IMR-90 (cell line): ENCODE measurements around the gene PRELID3B. TPM values are rescaled to one million over a fixed set of nuclear protein-coding genes. Genes with fewer than 3 reads are reported as not detected.

Source experiments
- ATAC-seq: fragments of 200-7000 bp; cut with Tn5 transposase; 2 replicates; pipeline ENCODE4 v1.9.1; 2020; ENCODE audit warnings: low read depth, mild to moderate bottlenecking, moderate library complexity
- BruUV-seq: library from RNA; stranded (reverse); fragments of 400-500 nt; replicated peaks from 2 replicates; lab custom pipeline; 2021; lab: Mats Ljungman, UMichigan
- CTCF ChIA-PET: fragments of 300-600 bp; formaldehyde crosslinking; extraction: SDS; loops from one replicate; lab custom pipeline; 2021; ENCODE audit warnings: antibody characterized with exemption; lab: Yijun Ruan, JAX
- POLR2A ChIA-PET: fragments of 300-600 bp; sonication (Branson Sonifier 250); formaldehyde crosslinking; loops from one replicate; lab custom pipeline; 2022; ENCODE audit warnings: antibody characterized with exemption; ENCODE audit not compliant: unreplicated experiment; lab: Charles Lee
- DNase-seq: peaks from one replicate; pipeline ENCODE4 v3.0.0; 2013
- H2AFZ ChIP-seq: replicated peaks from 2 replicates; pipeline ENCODE3; 2013; ENCODE audit warnings: low read length, mild to moderate bottlenecking; ENCODE audit not compliant: poor library complexity
- H2AK5ac ChIP-seq: 2 replicates; pipeline ENCODE4 v1.6.1; 2013; ENCODE audit warnings: low read depth, low read length, inconsistent platforms
- H2AK9ac ChIP-seq: replicated peaks from 2 replicates; pipeline ENCODE3; 2013; ENCODE audit warnings: mild to moderate bottlenecking, low read depth, low read length, moderate library complexity; ENCODE audit not compliant: poor library complexity
- H2BK120ac ChIP-seq: 2 replicates; pipeline ENCODE4 v1.6.1; 2013; ENCODE audit warnings: low read depth, low read length, inconsistent platforms
- H2BK15ac ChIP-seq: 3 replicates; pipeline ENCODE4 v1.6.1; 2013; ENCODE audit warnings: low read depth, low read length, inconsistent platforms
- H2BK20ac ChIP-seq: 2 replicates; pipeline ENCODE4 v1.6.1; 2013; ENCODE audit warnings: low read depth, mild to moderate bottlenecking, inconsistent platforms, low read length, moderate library complexity
- H2BK5ac ChIP-seq: 2 replicates; pipeline ENCODE4 v1.6.1; 2013; ENCODE audit warnings: mild to moderate bottlenecking, low read depth, low read length, inconsistent platforms; ENCODE audit not compliant: poor library complexity, severe bottlenecking
- H3K14ac ChIP-seq: replicated peaks from 2 replicates; pipeline ENCODE4 v1.6.1; 2013; ENCODE audit warnings: low read depth, low read length, inconsistent platforms
- H3K18ac ChIP-seq: 2 replicates; pipeline ENCODE4 v1.6.1; 2013; ENCODE audit warnings: low read depth, low read length, control low read depth
- H3K23ac ChIP-seq: 2 replicates; pipeline ENCODE4 v1.6.1; 2013; ENCODE audit warnings: low read depth, low read length, inconsistent platforms
- H3K27ac ChIP-seq: 2 replicates; pipeline ENCODE4 v1.5.1; 2013; ENCODE audit warnings: mild to moderate bottlenecking, control low read depth, low read length; ENCODE audit not compliant: insufficient read depth
- H3K27me3 ChIP-seq: 2 replicates; pipeline ENCODE4 v1.6.1; 2013; ENCODE audit warnings: low read length; ENCODE audit not compliant: control insufficient read depth, insufficient read depth
- H3K36me3 ChIP-seq: 2 replicates; pipeline ENCODE4 v1.6.1; 2013; ENCODE audit warnings: low read length, mixed read lengths; ENCODE audit not compliant: control insufficient read depth, insufficient read depth
- H3K4ac ChIP-seq: 2 replicates; pipeline ENCODE4 v1.6.1; 2013; ENCODE audit warnings: low read depth, low read length, inconsistent platforms
- H3K4me1 ChIP-seq: 2 replicates; pipeline ENCODE4 v1.6.1; 2013; ENCODE audit warnings: low read length, mixed read lengths; ENCODE audit not compliant: control insufficient read depth, insufficient read depth
- H3K4me2 ChIP-seq: 2 replicates; pipeline ENCODE4 v1.6.1; 2013; ENCODE audit warnings: low read depth, mild to moderate bottlenecking, control low read depth, low read length, moderate library complexity
- H3K4me3 ChIP-seq: 2 replicates; pipeline ENCODE4 v1.5.1; 2013; ENCODE audit warnings: low read depth, mild to moderate bottlenecking, control low read depth, low read length, moderate library complexity; ENCODE audit not compliant: insufficient read depth
- H3K56ac ChIP-seq: 2 replicates; pipeline ENCODE4 v1.6.1; 2013; ENCODE audit warnings: low read length, inconsistent platforms; ENCODE audit not compliant: insufficient read depth; ENCODE audit errors: extremely low read depth
- H3K79me1 ChIP-seq, 2 experiments: 2 replicates each; pipeline ENCODE4 v1.6.1; 2013; ENCODE audit warnings: low read length in 2 of 2, inconsistent platforms in 1 of 2, low read depth in 1 of 2
- H3K9ac ChIP-seq: 2 replicates; pipeline ENCODE4 v1.6.1; 2013; ENCODE audit warnings: low read depth, low read length, control low read depth
- H3K9me1 ChIP-seq: 2 replicates; pipeline ENCODE4 v1.6.1; 2013; ENCODE audit warnings: low read length, inconsistent platforms; ENCODE audit not compliant: insufficient read depth
- H3K9me3 ChIP-seq: 2 replicates; pipeline ENCODE4 v1.6.1; 2013; ENCODE audit warnings: low read length; ENCODE audit not compliant: control insufficient read depth, insufficient read depth
- H4K20me1 ChIP-seq: 2 replicates; pipeline ENCODE4 v1.6.1; 2013; ENCODE audit warnings: low read length, inconsistent platforms; ENCODE audit not compliant: insufficient read depth
- H4K5ac ChIP-seq: 2 replicates; pipeline ENCODE4 v1.6.1; 2013; ENCODE audit warnings: mild to moderate bottlenecking, low read depth, low read length, control low read depth
- H4K8ac ChIP-seq, 2 experiments: 2 replicates each; pipeline ENCODE4 v1.6.1; 2013; ENCODE audit warnings: low read depth in 2 of 2, low read length in 2 of 2, control low read depth in 1 of 2, inconsistent platforms in 1 of 2
- H4K91ac ChIP-seq: 2 replicates; pipeline ENCODE4 v1.6.1; 2013; ENCODE audit warnings: low read depth, low read length, inconsistent platforms; ENCODE audit not compliant: insufficient read depth
- BHLHE40 ChIP-seq: fragments of 150-350 bp; IDR thresholded peaks from 2 replicates; pipeline ENCODE4 v1.6.1; 2016; ENCODE audit warnings: mild to moderate bottlenecking, low read depth, low read length
- CEBPB ChIP-seq: IDR thresholded peaks from 2 replicates; pipeline ENCODE4 v1.6.1; 2012; ENCODE audit warnings: low read depth, low read length, improper control_type of control experiment
- CHD1 ChIP-seq: IDR thresholded peaks from 2 replicates; pipeline ENCODE4 v1.6.1; 2012; ENCODE audit warnings: low read depth, low read length, improper control_type of control experiment
- ELK1 ChIP-seq: fragments of 150-350 bp; IDR thresholded peaks from 2 replicates; pipeline ENCODE4 v1.6.1; 2016; ENCODE audit warnings: low read depth, mild to moderate bottlenecking, low read length, moderate library complexity, borderline replicate concordance
- FOS ChIP-seq: fragments of 150-350 bp; IDR thresholded peaks from 2 replicates; pipeline ENCODE4 v1.6.1; 2016; ENCODE audit warnings: low read depth, low read length
- MAFK ChIP-seq: IDR thresholded peaks from 2 replicates; pipeline ENCODE4 v1.6.1; 2012; ENCODE audit warnings: low read depth, low read length, improper control_type of control experiment
- MAZ ChIP-seq: IDR thresholded peaks from 2 replicates; pipeline ENCODE4 v1.6.1; 2012; ENCODE audit warnings: low read depth, mild to moderate bottlenecking, low read length, improper control_type of control experiment, moderate library complexity, borderline replicate concordance
- MXI1 ChIP-seq: IDR thresholded peaks from 2 replicates; pipeline ENCODE4 v1.6.1; 2012; ENCODE audit warnings: low read depth, mild to moderate bottlenecking, low read length, moderate library complexity, borderline replicate concordance
- NFE2L2 ChIP-seq: fragments of 150-350 bp; IDR thresholded peaks from 2 replicates; pipeline ENCODE4 v1.6.1; 2016; ENCODE audit warnings: low read depth, mild to moderate bottlenecking, low read length
- POLR2A ChIP-seq: IDR thresholded peaks from 2 replicates; pipeline ENCODE4 v1.6.1; 2012; ENCODE audit warnings: mild to moderate bottlenecking, low read depth, low read length
- RAD21 ChIP-seq: IDR thresholded peaks from 2 replicates; pipeline ENCODE4 v1.6.1; 2012; ENCODE audit warnings: low read length, improper control_type of control experiment
- RCOR1 ChIP-seq: IDR thresholded peaks from 2 replicates; pipeline ENCODE4 v1.6.1; 2012; ENCODE audit warnings: mild to moderate bottlenecking, low read length, improper control_type of control experiment; ENCODE audit not compliant: insufficient replicate concordance
- RFX5 ChIP-seq: IDR thresholded peaks from 2 replicates; pipeline ENCODE4 v1.8.0; 2012; ENCODE audit warnings: low read depth, mild to moderate bottlenecking, low read length, moderate library complexity
- SMC3 ChIP-seq: fragments of 150-350 bp; IDR thresholded peaks from 2 replicates; pipeline ENCODE4 v1.6.1; 2016; ENCODE audit warnings: low read depth, mild to moderate bottlenecking, antibody characterized with exemption, low read length, moderate library complexity
- WGBS, 2 experiments: methylation state at CpG; one replicate each; pipeline versions ENCODE4 v1.1.5 to v1.1.7; 2013; ENCODE audit warnings: missing lambda C conversion rate in 2 of 2; ENCODE audit not compliant: insufficient read length in 1 of 2; ENCODE audit errors: extremely low coverage in 2 of 2; 5-methylcytosine and 5-hydroxymethylcytosine counted together
- dilution Hi-C: fragments of 300-500 bp; cut with HindIII; formaldehyde crosslinking; loops from one replicate; pipeline ENCODE4 v1.14.3; 2018; ENCODE audit warnings: low sequenced_read_pairs; ENCODE audit not compliant: unreplicated experiment
- in situ Hi-C: fragments of 300-500 bp; cut with MboI; formaldehyde crosslinking; loops from 3 replicates; pipeline ENCODE4 v1.14.3; 2019; ENCODE audit warnings: low sequenced_read_pairs, inconsistent platforms, mixed read lengths
- intact Hi-C: fragments of 100-400 bp; cut with micrococcal nuclease; formaldehyde crosslinking; loops from 2 replicates; pipeline ENCODE4 v1.10.0; 2022
- polyA plus RNA-seq, 3 experiments: library from polyadenylated mRNA; depleted of rRNA; stranded (reverse); fragments of >200 nt; gene quantifications; 2 replicates each; pipeline ENCODE4 v1.2.3, GENCODE V29; 2012; ENCODE audit warnings: low replicate concordance in 1 of 3
- total RNA-seq: library from RNA; depleted of rRNA; stranded (reverse); fragments of >200 nt; gene quantifications from 2 replicates; pipeline ENCODE4 v1.2.3, GENCODE V29; 2012
- TF ChIP-seq, protein P1 (sequence below): fragments of 150-350 bp; IDR thresholded peaks from 2 replicates; pipeline ENCODE4 v1.6.1; 2017; ENCODE audit warnings: mild to moderate bottlenecking, antibody characterized with exemption, low read length, low read depth
- TF ChIP-seq, protein P2 (sequence below): conservative IDR thresholded peaks from 2 replicates; pipeline ENCODE4 v1.5.1; 2012; ENCODE audit warnings: mild to moderate bottlenecking, low read depth, low read length, improper control_type of control experiment

The PRELID3B gene
- total and polyA plus RNA-seq, 2 of the 4 experiments (the other 2 are of a cell fraction) = 24.8 to 41.9 TPM

- H3K36me3 ChIP-seq = peaks cover 16% of the 10 kb centered on the region
- POLR2A ChIA-PET = no interaction called here
Observed at GRCh38 chr20:59040667-59041066, 1.9 kb downstream of the PRELID3B start.

More at GRCh38 chr20:59040667-59041066, 1.9 kb downstream of the PRELID3B start:
- Histone ChIP-seq H4K8ac (no peak overlapping the region), H2AFZ (no peak overlapping the region), H3K27ac (no peak overlapping the region), H3K4ac (no peak overlapping the region), H2AK5ac (no peak overlapping the region), H2BK20ac (no peak overlapping the region), H2AK9ac (no peak overlapping the region), H4K5ac (no peak overlapping the region), H3K4me2 (no peak overlapping the region), H3K27me3 (no peaks in the 10 kb centered on the region), H3K18ac (no peak overlapping the region), H3K23ac (no peak overlapping the region), H3K4me3 (no peak overlapping the region), H2BK15ac (no peak overlapping the region), H3K14ac (no peak overlapping the region), H4K20me1 (peaks cover 9% of the 10 kb centered on the region; the same call in 1 of the 2 replicates), H2BK5ac (no peak overlapping the region), H3K9me1 (peaks cover 9% of the 10 kb centered on the region; the same call in 1 of the 2 replicates), H4K91ac (no peak overlapping the region), H3K9me3 (no peaks in the 10 kb centered on the region), H3K4me1 (peaks cover 8% of the 10 kb centered on the region), H3K79me1 (peaks cover 36 to 52% of the 10 kb centered on the region in 2 experiments), H3K56ac (no peak overlapping the region), H3K9ac (no peak overlapping the region; the same call in 1 of the 2 replicates), H2BK120ac (no peak overlapping the region)
- TF ChIP-seq CEBPB (no peak), RAD21 (no peak), ELK1 (no peak), MAFK (no peak), CHD1 (no peak), POLR2A (no peak), BHLHE40 (no peak), SMC3 (no peak), RFX5 (no peak), RCOR1 (no peak), FOS (no peak), MXI1 (no peak), MAZ (no peak), NFE2L2 (no peak)
- TF ChIP-seq, protein P1, sequence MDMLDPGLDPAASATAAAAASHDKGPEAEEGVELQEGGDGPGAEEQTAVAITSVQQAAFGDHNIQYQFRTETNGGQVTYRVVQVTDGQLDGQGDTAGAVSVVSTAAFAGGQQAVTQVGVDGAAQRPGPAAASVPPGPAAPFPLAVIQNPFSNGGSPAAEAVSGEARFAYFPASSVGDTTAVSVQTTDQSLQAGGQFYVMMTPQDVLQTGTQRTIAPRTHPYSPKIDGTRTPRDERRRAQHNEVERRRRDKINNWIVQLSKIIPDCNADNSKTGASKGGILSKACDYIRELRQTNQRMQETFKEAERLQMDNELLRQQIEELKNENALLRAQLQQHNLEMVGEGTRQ = no peak
- TF ChIP-seq, protein P2, sequence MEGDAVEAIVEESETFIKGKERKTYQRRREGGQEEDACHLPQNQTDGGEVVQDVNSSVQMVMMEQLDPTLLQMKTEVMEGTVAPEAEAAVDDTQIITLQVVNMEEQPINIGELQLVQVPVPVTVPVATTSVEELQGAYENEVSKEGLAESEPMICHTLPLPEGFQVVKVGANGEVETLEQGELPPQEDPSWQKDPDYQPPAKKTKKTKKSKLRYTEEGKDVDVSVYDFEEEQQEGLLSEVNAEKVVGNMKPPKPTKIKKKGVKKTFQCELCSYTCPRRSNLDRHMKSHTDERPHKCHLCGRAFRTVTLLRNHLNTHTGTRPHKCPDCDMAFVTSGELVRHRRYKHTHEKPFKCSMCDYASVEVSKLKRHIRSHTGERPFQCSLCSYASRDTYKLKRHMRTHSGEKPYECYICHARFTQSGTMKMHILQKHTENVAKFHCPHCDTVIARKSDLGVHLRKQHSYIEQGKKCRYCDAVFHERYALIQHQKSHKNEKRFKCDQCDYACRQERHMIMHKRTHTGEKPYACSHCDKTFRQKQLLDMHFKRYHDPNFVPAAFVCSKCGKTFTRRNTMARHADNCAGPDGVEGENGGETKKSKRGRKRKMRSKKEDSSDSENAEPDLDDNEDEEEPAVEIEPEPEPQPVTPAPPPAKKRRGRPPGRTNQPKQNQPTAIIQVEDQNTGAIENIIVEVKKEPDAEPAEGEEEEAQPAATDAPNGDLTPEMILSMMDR = no peak
- WGBS, 2 experiments = 57% methylated on average over 1 of the region's 5 CpGs; no CpG with 5 or more reads in 1 of the 2 experiments
- in situ Hi-C loops (loop anchor here (25.0 kb wide), 3 partner anchors 803 to 1653 kb away; partner anchors contain the start of genes ANKRD60 and RBM38), intact Hi-C loops (loop anchor here (10.0 kb wide), 1 partner anchor 806 kb away; no protein-coding TSS in a partner anchor), dilution Hi-C loops (no loop called here)
- TSS peak; percentile 40 for BruUV-seq
- ATAC-seq = no peak
- DNase-seq = no peak
- CTCF ChIA-PET = no interaction called here
